NCI-H748 (cell line): ENCODE results near the gene METAP1D.
A peak's percentile ranks its signal among the peaks of the same experiment; 100 is the strongest.

ENCODE experiments used
- DNase-seq: peaks from one replicate; lab custom pipeline; 2025; ENCODE audit not compliant: unreplicated experiment; lab: John Stamatoyannopoulos, UW

The METAP1D gene

DNA sequence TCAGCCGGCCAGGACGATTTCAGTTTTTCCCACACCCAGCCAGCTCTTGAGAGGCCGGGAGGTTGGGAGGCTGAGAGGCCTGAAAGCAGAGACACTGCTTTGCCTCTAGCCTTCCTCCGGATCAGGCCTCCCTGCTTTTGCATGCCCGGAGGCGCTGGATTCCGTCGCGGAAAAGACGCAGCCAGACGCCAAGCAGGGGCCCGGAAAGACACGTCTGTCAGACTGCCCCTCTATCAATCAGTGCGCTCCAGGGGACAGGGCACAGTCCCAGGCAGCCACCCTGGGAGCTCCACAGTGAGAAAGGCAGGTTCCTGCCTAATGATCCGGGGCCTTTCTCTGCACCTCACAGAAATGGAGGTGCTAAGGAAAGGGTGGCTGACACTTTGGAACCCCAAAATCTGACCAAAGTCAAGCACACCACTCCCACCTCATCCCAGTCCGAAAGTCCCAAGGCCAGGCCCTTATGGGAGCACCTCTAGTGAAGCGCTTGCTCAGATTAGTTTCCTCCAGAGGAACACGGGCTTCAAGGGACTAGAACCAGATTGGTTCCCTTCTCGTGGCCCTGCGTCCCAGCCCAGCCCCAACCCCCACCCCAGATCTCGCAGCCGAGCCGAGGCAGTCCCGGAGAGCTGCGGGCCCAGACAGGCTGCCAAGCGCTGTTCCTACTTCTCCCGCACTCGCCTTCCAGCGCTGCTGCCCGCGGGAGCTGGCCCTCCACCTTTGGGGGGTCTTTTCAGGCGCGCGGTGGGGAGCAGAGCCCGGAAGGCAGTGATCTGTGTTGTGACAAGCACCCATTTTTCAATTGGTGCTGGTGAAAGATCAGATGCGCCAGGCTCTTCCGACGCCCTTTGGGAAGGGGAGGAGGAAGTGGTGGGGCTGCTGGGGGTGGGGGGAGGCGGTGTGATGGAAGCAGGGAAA, 90.5 kb downstream of the METAP1D start:
- DNase-seq, result peak; percentile 32

DNA sequence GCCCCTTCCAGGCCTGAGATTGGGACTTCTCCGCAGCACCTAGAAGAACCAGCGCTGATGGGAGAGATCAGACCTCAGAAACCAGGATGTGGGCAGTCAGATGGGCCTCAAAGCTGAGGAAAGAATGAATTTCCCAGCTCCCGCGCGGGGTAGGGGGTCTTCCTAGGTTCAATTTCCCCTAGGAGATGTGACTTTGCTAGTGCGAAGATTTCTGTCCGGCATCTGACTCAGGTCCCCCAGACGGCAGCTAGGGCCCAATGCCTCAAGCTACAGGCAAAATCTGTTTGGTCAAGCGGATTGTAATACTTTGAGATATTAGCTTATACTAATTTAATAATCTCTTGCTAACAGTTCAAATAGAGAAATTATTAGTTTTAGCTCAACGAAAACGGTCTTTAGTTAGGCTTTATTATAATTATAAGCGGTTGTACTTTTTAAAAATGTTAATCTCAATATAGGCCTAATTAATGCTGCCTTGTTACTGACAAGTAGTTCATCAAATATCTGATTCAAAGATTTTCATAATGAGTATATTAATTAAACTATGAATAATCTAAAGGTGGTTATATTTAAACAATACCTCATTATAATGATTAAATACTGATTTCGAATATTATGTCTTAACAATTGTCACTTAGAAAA, 91.4 kb downstream of the METAP1D start:
- no peak for DNase-seq

DNA sequence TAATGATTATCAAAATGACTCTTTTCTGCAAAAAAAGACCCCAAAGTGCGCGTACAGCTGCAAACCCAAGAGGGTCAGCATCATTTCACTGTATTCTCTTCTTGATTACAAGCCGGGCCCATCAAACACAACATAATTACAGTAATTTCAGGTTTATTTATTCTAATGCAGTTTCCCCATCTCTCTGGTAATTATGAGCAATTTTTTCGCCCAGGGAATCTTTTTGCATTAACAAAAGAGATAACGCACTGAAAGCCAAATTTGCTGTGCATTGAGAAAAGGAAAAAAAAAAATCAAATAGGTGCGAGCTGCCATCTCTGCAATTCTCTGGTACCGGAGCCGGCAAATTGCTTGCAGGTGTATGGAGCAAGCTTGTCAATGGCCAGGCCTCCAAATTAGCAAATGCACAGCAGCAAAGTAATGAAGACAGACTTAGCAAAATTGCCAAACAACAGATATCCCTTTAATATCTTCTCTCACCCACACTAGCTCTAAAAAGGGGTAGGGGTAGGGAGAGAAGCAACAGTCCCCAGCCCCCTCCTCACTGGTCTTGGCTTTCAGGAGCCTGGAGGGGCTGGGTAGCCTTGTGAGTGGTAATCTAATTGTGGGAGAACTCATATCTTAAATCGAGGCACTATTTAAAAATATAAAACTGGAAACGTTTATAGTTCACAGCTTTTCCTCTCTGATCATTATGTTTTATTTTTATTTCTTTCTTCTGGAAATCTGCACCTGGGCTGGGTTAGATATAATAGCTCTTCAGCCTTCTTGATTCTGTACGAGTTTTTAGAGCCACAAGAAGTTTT, 92.2 kb downstream of the METAP1D start:
- DNase-seq, result peak; percentile 98

DNA sequence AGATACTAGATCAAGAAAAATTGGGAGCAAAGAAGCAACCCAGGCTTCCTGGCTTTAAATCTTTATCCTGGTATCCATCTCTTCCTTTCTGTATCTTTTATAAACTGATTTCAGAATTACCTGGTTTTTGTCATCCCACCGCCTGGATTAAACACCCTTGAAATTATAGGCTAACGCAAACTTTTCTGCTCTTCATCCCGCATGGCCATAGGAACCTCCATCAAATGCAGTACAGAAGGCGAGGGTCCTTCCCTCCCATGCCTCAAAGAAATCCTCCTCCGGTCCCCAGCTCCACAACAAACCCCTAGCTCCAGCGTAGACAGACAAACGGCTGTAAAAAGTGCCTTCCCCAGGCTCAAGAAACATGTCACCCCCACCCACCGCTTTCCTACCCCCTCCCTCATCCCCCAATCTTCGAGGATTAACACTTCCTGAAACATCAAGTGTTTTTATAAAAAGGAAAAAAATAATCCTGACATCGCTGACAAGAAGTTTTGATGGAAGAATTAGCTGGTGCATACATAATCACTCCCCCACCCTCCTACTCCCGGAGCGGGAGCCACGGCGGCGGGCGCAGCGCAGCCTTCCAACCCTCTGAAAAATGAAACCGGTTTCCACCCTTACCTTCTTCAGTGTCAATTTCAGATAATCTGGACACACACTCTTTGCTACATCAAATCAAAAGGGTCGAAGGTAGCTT, 93.1 kb downstream of the METAP1D start:
- DNase-seq, result peak; percentile 79

DNA sequence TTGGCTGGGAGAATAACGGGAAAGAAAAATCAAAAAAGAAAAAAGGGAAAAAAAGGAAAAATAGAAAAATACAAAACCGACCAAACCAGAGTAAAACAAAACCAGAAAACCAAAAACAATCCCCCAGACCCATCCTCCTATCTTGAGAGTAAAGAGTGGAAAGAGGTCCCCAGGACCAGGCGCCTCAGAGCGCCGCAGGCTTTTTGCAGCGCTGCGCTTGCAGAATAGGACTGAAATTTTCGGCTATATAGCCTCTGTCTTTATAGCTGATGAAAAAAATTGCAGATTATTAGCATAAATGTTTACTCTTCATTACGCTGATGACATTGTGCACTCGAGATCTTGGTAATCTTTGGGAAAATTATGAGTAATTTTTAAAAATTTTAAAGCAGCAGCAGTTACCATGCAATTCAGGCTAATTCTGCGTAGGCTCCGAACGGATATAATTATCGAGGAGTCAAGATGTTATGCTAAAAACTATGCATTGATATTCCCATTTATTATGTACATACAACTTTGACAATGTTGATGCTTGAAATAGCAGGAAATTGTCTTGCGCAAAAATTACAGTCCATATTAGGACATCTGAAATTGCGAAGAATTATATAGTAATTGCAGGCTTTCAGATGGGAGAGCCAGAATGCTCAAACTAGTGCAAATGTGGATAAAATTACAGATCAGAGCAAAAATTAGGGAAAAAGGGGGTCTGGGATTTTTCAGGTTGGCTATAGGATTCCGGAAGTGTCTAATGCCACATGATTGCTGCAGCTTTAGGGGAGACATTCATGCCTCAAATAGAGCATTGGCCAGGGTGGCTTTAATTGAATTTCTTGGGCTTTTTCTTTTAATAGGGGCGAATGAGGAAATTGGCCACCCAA, 93.9 kb downstream of the METAP1D start:
- DNase-seq, result peak; percentile 67

DNA sequence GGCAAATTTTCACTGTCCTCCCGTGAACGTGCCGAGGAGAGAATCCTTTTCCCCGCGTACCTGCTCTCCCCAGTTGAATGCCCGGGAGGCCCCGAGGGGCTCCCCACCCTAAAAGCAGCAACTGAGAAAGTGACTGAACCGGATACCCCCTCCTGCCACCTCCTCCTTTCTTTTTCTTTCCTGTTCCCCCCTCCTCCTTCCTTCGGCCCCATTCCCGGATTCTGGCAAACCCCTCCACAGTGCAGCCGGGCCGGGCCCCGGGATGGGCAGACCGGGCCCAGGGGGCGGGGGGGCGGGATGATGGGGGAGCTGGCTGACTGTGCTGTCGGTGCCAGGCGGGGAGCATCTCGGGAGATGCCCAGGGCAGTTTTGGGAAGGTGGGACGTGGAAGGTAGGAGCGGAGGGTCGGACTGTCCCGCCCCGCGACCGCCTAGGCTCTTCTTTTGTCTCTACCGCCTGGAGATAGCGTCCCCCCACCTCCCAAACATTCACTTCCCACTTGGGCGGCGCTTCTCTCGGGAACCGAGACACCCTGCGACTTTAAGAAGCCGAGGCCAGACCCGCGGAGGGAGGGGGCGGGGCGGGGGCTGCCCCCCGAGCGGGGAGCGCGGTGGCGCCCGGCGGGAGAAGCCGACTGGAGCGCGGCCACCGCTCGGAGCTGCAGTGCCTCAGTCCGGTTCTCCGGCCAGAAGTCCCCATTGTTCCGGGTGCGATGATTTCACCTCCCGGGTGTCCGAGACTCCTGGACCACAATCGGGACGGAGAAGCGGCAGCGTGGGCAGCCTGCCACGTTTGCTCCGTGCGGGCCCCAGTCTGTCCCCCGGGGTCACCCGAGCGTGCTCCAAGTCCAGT, 94.8 kb downstream of the METAP1D start:
- DNase-seq, result peak; percentile 66

DNA sequence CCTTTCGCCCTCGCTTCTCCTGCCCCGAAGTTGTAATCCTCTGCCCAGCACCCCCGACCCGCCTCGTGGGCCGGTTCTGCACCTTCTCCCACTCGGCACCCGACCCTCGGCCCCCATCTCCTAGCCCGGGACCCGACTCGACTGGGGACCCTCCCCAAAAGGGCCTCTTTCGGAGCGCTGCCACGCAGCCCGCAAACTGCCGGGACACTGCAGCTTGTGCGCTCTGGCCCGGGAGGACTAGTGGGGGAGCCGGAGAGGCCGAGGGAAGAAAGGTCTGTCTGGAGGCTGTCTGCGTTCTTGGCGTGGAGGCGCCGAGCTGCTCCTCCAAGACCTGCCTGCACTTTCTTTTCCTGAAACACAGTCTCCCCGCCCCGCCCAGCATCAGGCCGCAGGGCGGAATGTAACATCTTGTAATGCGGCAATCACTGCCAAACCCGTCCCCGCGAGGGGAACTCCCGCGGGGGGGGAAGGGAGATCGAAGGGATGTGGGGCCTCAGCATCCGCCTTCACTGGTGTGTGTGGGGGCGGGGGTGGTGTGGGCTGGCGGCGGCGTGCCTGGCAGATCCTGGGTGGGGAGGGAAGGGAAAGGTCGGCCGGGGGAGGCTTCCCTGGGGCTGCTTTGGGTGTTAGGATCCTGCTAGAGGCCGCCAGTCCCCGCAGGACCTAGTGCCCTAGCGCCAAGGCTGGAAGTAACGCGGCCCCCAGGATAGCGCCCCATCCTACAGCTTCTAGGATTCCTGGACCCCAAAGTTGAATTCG, 95.6 kb downstream of the METAP1D start:
- DNase-seq, result peak; percentile 76

DNA sequence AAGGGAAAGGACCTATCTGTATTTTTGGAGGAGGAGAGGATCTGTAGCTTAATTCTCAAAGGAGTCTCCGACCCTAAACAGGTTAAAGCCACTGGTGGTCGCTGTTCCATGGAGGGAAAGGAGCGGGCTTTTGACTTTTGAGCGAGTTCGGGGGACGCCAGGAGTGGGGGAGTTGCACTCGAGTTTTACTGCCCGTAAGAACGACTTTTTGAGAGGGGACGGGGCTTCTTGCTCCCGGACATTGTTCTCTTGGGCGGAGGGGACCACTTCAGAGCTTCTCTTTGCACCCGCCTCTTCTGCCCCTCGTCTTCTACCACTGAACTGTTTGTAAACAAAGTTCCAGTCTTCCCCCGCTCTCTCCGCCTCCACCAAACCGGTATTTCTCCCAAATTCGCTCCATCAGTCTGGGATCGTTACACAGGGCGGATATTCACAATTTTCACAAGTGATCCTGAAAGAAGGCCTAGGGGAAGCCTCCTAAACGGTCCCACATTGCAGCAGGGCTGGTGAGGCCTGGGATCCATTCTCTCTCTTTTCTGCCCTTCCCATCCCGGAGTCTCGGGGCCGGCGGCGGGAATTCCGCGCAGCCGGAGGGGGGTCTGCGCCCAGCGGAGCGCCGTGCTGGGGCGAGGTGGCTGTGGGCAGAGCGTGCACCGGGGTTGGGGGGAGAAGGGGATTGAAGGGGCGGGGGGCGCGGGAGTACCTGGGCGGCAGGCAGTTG, 96.3 kb downstream of the METAP1D start:
- DNase-seq, result peak; percentile 65

DNA sequence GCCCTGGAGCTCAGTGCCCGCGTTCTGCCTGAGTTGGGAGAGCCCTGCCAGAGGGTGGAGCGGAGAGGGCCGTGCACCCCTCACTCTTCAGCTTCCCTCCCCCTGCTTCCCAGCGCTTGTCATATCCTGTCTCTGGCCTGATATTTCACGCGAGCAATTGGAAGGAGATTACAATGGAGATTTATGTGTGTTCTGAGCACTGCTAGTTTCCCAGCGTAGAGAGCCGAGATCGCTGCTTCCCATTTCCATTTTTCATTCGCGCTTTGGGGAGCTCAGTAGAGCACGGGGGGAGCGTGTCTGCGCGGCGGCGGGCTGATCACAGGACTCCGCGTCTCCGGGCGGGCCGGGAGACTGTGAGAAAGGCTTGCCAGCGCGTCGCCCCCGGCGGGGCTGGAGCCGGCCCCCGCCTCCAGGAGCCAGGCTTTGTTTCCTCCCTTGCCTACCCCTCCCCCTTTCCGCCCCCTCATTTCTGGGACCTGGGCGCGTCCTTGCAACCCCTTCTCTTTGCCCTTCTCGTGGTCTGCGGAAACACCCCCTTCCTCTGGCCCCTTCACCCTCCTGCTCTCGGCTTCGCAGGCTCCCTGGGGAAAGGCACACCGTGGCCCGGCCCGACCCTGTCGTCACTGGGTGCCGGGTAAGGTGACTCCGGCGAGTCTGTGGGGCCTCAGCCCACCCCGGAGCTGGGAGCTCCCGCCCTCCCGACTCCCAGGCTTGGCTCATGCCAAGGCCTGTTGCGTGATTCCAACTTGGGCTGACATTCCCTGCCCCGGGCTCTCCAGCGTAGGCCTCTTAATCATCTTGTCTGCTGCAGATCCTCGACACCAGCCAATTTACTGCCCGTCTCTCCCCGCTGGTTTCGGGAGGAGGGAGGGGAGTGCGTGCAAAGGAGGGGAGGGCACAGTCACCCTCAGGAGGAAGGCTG, 97.1 kb downstream of the METAP1D start:
- DNase-seq, result peak; percentile 81

DNA sequence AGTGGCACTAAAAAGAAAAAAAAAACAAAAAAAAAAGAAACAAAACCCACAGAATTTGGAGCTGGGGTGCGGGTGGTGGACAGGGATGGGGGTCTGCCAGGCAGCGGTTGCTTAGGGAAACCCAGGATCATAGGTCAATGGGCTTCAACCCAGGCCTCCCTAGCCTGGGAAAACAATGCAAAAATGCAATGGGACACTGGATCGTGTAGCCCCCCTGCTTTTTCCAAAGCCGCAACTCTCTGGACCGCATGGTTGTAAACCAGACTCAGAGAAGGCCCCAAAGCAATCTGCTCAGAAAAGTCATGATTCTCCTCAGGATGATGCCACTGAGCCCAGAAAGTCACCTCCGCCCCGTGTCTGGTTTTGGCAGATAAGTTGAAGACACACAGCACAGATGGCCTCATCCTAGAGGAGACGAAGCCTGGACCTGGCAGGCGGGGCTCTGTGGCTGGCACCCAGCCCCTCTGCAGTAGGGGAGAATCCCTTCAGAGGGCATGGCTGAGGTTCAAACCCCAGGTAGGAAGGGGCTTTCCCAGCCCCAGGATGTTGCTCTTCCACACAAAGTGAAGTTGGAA, 97.9 kb downstream of the METAP1D start:
- peak; percentile 18 for DNase-seq

DNA sequence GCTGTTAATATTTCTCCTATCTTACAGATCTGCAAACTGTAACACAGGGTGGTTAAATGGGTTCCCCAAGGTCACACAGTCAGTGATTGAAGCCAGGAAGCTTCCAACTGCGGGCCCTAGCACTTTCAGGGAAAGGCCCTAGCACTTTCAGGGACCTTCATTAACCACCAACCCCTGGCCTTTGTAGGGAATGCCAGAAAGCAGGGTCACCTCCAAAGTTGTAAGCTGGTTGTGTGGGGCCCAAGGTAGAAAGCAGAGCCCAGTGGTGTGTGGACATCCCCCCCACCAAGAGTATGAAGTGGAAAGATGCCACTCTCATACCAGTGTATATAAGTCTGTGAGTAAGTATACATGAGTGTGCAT, 98.5 kb downstream of the METAP1D start:
- DNase-seq, result no peak

DNA sequence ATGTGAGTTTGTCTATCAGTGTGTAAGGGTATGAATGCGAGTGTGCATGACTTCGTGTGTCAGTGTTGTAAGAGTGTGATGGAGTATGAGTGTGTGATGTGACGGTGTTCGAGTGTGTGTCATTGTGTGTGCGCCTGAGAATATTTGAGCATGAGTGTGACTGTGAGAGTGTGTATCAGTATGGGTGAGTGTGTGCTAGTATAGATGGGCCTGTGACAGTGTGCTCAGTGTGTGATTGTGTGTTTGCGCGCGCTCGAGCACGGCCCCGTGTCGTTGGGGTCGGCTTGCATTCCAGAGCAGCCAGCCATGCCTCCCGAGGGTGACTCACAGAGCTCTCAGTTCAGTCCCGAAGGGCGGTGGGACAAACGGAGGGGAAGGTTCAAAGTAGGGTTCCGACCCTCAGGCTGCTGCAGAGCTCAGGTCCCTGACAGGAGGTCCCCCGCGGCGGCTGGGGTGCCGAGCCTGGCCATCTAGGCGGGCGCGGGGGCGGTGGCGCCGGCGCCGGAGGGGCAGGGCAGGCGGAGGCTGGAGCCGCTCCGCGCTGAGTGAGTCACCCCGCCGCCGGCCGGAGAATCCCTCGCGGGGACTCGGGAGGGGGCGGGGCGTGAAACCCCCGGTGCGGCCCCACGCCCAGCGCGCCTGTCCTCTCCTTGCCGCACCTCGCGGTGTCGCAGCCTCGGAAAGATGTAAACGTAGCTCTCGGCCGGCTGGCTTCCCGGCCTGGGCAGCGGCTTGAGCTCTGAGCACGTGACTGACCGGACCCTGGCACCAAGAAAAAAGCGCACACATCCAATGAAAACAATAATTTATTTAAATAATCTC, 99.1 kb downstream of the METAP1D start:
- DNase-seq, result no peak

DNA sequence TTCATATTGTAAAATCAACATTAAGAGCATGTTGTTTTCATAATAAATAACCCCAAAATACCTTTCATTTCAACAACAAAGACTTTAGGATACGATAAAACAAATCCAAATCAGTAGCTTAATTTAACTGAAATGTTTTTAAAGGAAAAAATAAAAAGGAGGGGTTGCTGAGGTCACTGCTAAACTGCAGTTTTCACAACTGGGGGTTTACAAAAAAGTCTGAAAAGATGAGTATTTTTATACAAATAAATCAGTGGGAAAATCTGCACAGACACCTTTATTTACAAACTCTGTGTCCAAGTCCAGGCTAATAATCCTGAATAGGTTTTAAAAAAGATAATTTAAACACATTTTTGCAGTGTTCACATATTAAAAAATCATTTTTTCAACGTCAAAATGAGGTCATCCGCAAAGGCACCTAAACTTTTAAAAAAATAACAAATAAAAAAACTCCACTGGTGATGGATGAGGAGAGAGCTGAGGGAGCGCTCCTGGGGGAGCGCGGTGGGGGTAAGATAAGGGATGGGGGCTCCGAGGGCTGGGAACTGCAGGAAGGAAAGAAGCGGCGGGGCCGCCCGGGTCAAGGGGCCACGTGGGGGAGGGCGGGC, 99.8 kb downstream of the METAP1D start:
- no peak for DNase-seq

DNA sequence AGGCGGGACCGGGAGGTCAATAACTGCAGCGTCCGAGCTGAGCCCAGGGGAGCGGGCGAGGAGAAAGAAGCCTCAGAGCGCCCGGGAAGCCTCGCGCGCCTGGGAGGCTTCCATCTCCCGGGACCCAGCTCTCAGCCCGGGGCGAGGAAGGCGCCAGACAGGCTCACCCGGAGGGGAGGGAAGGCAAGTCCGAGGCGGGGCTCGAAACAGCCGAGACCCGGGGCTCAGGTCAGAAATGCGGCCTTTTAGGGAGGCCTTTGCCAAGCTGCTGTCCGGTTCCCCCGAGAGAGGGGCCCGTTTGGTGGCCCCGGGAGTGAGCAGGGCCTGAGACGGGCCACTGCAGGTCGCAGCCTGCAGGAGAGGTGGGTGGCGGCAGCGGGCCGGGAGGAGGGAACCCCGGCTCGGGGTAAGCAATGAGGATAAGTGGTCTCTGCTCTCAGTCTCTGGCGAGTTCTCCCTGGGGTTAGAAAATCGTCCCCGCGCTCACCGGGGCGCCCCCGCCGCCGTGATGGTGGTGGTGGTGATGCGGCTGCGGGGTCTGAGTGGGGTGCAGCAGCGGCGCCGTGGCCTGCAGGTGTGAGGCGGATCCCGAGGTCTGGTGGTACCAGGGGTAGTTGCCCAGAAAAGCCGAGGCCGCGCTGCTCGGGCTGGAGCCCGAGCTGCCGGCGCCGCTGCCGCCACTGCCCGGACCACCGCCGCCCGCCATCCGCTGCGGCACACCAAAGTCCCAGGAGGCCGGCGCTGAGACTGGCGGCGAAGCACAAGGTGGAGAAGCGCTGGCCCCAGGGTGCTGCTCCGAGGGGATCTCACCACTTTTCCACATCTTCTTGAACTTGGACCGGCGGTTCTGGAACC, 100.6 kb downstream of the METAP1D start:
- DNase-seq, result peak; percentile 49
